ENCODE data around the gene BCAP31. TPM values are rescaled to one million over a fixed set of nuclear protein-coding genes. Genes with fewer than 3 reads are reported as not detected.
A peak's percentile ranks its signal among the peaks of the same experiment; 100 is the strongest.

Gene BCAP31
- total RNA-seq, 4 donors from 2014 or later = 99.2 to 180 (median 142) TPM

DNA sequence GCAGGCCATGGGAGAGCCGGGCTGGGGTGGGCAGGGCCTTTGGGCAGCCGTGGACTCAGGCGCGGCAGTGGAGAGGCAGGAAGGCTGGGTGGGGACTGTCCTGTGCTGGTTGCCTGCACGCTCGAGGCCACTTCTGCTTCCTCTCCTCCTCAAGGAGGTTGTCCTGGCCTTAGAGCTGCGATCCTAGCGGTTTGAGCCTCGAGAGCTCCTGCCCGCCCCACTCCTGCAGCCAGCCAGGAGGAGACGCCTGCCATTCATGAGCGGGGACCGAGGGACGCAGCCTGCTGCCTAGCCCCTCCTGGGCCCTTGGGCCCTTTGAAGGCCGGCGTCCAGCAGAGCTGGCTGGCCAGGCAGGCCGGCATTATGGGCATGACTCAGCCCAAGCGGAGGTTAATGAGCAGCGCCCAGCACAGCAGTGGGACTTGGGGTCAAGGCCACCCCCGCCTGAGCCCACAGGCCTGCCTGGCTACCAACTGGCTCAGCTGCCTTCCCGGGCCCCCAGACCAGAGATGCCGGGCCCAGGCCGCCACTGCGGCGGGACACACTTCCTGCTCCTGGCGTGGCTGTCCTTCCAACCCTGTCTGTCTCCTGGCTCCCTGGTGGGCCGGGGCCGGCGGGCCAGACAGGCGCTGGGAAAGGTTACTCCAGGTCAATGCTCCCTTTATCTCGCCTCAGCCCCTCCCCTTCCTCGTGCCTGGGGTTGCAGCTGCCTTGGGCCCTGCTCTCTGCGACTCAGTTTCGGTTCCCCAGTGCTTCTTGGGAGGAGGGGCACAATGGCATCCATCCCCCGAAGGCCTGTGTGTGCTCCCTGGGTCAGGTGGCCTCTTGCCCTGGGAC, 2.3 kb upstream of the BCAP31 start:
- Histone ChIP-seq H3K4me3 (peak overlapping the region in 3 of 4 donors; percentile 14 to 80 (median 22)), H3K27ac (peak overlapping the region; percentile 70 to 96 (median 82)), H3K4me1 (peaks cover 33 to 55% (median 33%) of the 10 kb centered on the region in 3 donors), H3K27me3 (no peaks in the 10 kb centered on the region), H3K36me3 (peaks cover 0 to 6% (median 0%) of the 10 kb centered on the region in 3 donors), H3K9me3 (no peaks in the 10 kb centered on the region)
- 60% methylated on average over 12 of the region's 35 CpGs; no CpG with 5 or more reads in 1 of the 2 donors for WGBS, 2 donors
- TF ChIP-seq POLR2A (IDR thresholded peaks at IDR 0.05) = no peak
- peak; percentile 38 for DNase-seq
- intact Hi-C loops (cut with DNase I) = no loop called here

DNA sequence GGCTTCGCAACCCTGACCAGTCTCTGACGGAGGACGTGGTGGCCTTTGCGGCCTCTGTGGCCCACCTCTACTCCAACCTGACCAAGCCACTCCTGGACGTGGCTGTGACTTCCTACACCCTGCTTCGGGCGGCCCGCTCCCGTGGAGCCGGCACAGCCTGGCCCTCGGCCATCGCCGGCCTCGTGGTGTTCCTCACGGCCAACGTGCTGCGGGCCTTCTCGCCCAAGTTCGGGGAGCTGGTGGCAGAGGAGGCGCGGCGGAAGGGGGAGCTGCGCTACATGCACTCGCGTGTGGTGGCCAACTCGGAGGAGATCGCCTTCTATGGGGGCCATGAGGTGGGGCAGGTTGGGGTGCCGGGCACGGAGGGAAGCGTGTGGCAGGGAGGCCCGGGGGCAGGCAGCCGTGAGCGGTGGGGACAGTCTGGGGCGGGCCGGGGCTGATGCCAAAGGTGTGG, 1.7 kb upstream of the BCAP31 start:
- H3K27ac ChIP-seq = peak overlapping the region; percentile 70 to 96 (median 82)
- intact Hi-C loops (cut with DNase I) = no loop called here
- TF ChIP-seq POLR2A (IDR thresholded peaks at IDR 0.05) = no peak
- TF ChIP-seq, protein P1, sequence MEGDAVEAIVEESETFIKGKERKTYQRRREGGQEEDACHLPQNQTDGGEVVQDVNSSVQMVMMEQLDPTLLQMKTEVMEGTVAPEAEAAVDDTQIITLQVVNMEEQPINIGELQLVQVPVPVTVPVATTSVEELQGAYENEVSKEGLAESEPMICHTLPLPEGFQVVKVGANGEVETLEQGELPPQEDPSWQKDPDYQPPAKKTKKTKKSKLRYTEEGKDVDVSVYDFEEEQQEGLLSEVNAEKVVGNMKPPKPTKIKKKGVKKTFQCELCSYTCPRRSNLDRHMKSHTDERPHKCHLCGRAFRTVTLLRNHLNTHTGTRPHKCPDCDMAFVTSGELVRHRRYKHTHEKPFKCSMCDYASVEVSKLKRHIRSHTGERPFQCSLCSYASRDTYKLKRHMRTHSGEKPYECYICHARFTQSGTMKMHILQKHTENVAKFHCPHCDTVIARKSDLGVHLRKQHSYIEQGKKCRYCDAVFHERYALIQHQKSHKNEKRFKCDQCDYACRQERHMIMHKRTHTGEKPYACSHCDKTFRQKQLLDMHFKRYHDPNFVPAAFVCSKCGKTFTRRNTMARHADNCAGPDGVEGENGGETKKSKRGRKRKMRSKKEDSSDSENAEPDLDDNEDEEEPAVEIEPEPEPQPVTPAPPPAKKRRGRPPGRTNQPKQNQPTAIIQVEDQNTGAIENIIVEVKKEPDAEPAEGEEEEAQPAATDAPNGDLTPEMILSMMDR (IDR thresholded peaks at IDR 0.05) = no peak
- peak overlapping the region in 3 of 4 donors; percentile 14 to 80 (median 76) for H3K4me3 ChIP-seq
- H3K4me1 ChIP-seq = peaks cover 33 to 61% (median 33%) of the 10 kb centered on the region in 3 donors
- WGBS, 2 donors = 100% methylated on average over 1 of the region's 35 CpGs; no CpG with 5 or more reads in 1 of the 2 donors
- peaks cover 0 to 8% (median 0%) of the 10 kb centered on the region in 3 donors for H3K36me3 ChIP-seq
- H3K9me3 ChIP-seq = no peaks in the 10 kb centered on the region
- DNase-seq = no peak
- no peaks in the 10 kb centered on the region for H3K27me3 ChIP-seq

DNA sequence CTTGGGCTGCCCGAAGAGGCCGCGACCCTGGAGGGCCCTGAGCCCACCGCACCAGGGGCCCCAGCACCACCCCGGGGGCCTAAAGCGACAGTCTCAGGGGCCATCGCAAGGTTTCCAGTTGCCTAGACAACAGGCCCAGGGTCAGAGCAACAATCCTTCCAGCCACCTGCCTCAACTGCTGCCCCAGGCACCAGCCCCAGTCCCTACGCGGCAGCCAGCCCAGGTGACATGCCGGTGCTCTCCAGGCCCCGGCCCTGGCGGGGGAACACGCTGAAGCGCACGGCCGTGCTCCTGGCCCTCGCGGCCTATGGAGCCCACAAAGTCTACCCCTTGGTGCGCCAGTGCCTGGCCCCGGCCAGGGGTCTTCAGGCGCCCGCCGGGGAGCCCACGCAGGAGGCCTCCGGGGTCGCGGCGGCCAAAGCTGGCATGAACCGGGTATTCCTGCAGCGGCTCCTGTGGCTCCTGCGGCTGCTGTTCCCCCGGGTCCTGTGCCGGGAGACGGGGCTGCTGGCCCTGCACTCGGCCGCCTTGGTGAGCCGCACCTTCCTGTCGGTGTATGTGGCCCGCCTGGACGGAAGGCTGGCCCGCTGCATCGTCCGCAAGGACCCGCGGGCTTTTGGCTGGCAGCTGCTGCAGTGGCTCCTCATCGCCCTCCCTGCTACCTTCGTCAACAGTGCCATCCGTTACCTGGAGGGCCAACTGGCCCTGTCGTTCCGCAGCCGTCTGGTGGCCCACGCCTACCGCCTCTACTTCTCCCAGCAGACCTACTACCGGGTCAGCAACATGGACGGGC, 1.0 kb upstream of the BCAP31 start:
- intact Hi-C loops (cut with DNase I) = no loop called here
- Histone ChIP-seq H3K27ac (peak overlapping the region; percentile 93 to 96 (median 94)), H3K4me1 (peaks cover 33 to 62% (median 33%) of the 10 kb centered on the region in 3 donors), H3K27me3 (no peaks in the 10 kb centered on the region), H3K4me3 (peak overlapping the region; percentile 68 to 80 (median 74)), H3K36me3 (peaks cover 0 to 14% (median 0%) of the 10 kb centered on the region in 3 donors), H3K9me3 (no peaks in the 10 kb centered on the region)
- TF ChIP-seq POLR2A (IDR thresholded peaks at IDR 0.05) = no peak
- TF ChIP-seq, protein P1 (IDR thresholded peaks at IDR 0.05) = no peak
- 65% methylated on average over 16 of the region's 55 CpGs; no CpG with 5 or more reads in 1 of the 2 donors for WGBS, 2 donors
- no peak for DNase-seq

DNA sequence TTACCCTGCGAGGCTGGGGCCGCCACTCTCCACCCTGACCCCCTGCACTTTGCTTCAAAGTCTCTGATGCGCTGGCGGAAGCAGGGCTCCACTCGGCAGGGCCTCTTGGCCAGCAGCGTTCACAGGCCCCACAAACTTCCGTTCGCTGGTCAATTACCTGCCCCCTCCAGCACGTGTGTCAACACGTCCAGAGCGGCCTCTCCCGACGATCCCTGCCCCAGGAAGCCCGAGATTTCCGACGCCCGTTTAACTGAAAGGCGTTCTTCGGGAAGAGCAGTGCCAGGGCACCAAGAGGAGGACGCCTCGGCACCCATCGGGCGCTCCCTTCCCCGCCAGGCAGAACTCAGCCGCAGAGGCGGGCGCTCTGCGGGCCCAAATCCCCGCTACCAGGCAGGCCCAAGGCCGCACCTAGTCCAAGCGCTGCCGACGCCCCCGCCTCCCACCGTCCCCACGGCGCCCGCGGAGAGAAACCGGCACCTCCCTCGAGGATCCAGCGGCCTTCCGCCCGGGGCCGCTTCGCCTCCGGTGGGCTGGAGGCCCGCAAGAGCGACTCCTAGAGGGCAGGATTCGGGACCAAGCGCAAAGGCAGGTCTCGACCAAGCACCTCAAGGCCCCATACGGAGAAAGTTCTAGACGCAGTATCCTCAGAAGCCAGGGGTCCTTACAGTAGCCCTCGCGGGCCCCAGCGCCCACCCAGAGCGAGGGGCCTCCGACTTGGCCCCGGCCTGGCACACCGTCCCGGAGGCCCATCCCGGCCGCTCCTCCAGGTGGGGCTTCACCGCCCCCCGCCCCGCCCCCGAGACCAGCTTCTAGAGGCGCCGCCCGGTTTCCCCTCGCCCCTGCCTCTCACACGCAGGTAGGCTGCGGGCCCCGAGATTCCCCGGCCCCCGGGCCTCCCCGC, 586 bp downstream of the BCAP31 start:
- Histone ChIP-seq H3K9me3 (no peaks in the 10 kb centered on the region), H3K27me3 (no peaks in the 10 kb centered on the region), H3K27ac (peak overlapping the region; percentile 93 to 96 (median 94)), H3K36me3 (peaks cover 0 to 25% (median 0%) of the 10 kb centered on the region in 3 donors), H3K4me1 (peaks cover 33 to 78% (median 33%) of the 10 kb centered on the region in 3 donors), H3K4me3 (peak overlapping the region; percentile 68 to 80 (median 74))
- TF ChIP-seq, protein P1 (IDR thresholded peaks at IDR 0.05) = peak in 1 of 6 experiments; percentile 7
- TF ChIP-seq POLR2A (IDR thresholded peaks at IDR 0.05) = no peak
- intact Hi-C loops (cut with DNase I) = no loop called here
- DNase-seq = no peak
- no CpG with 5 or more reads among the region's 78 CpGs for WGBS, 2 donors
